DMS 273 (cell line): ENCODE results near the gene ABI3BP.
A peak's percentile ranks its signal among the peaks of the same experiment; 100 is the strongest.
"Not testable (repeated sequence)": the region's sequence is repeated elsewhere in the genome, so short reads cannot be mapped to it uniquely, and the experiment has no call there.

ENCODE experiments used
- DNase-seq: peaks from one replicate; lab custom pipeline; 2025; ENCODE audit not compliant: unreplicated experiment; lab: John Stamatoyannopoulos, UW

Gene ABI3BP

GRCh38 chr3:100946096-100946495 is 47.1 kb downstream of the ABI3BP start:
- not testable (repeated sequence) for DNase-seq

GRCh38 chr3:100941451-100941850 is 51.8 kb downstream of the ABI3BP start:
- DNase-seq = peak; percentile 60

- peak; percentile 93 for DNase-seq
These were observed 52.2 kb downstream of the ABI3BP start for GRCh38 chr3:100941041-100941440.

- no peak for DNase-seq
These were observed 56.3 kb downstream of the ABI3BP start for GRCh38 chr3:100936931-100937330.

- no peak for DNase-seq
These were observed 60.7 kb downstream of the ABI3BP start for GRCh38 chr3:100932491-100932890.

- no peak for DNase-seq
These were observed 64.4 kb downstream of the ABI3BP start for GRCh38 chr3:100928638-100929428.

GRCh38 chr3:100927775-100928174 is 65.4 kb downstream of the ABI3BP start:
- DNase-seq = no peak

GRCh38 chr3:100915706-100916495 is 77.3 kb downstream of the ABI3BP start:
- no peak for DNase-seq

GRCh38 chr3:100913870-100914648 is 79.2 kb downstream of the ABI3BP start:
- no peak for DNase-seq

- DNase-seq = no peak
These were observed 80.2 kb downstream of the ABI3BP start for GRCh38 chr3:100912976-100913545.

- DNase-seq = no peak
These were observed 80.7 kb downstream of the ABI3BP start for GRCh38 chr3:100912571-100912970.

- DNase-seq = no peak
These were observed 81.3 kb downstream of the ABI3BP start for GRCh38 chr3:100911956-100912355.

- DNase-seq = no peak
These were observed 82.2 kb downstream of the ABI3BP start for GRCh38 chr3:100910986-100911385.

GRCh38 chr3:100902572-100902971 is 90.6 kb downstream of the ABI3BP start:
- DNase-seq = no peak

GRCh38 chr3:100900671-100901335 is 92.4 kb downstream of the ABI3BP start:
- DNase-seq = no peak

- no peak for DNase-seq
These were observed 93.7 kb downstream of the ABI3BP start for GRCh38 chr3:100899440-100900091.

- DNase-seq = no peak
These were observed 94.5 kb downstream of the ABI3BP start for GRCh38 chr3:100898681-100899080.

- no peak for DNase-seq
These were observed 96.2 kb downstream of the ABI3BP start for GRCh38 chr3:100896994-100897393.

- DNase-seq = peak; percentile 53
These were observed 99.6 kb downstream of the ABI3BP start for GRCh38 chr3:100893590-100893989.

GRCh38 chr3:100893108-100893507 is 100.1 kb downstream of the ABI3BP start:
- DNase-seq = no peak
